WTC11 (cell line): Measurements from ENCODE around the gene NETO1. TPM values are rescaled to one million over a fixed set of nuclear protein-coding genes. Genes with fewer than 3 reads are reported as not detected.

ENCODE experiments used
- ATAC-seq: fragments of 200-7000 bp; cut with Tn5 transposase; 2 replicates; pipeline ENCODE4 v1.10.0; 2021; ENCODE audit warnings: mild to moderate bottlenecking, moderate library complexity
- CTCF ChIA-PET: fragments of 300-600 bp; sonication (Branson Sonifier 250); formaldehyde crosslinking; loops from one replicate; lab custom pipeline; 2021; ENCODE audit warnings: antibody characterized with exemption; lab: Charles Lee
- POLR2A ChIA-PET: fragments of 350-600 bp; sonication (Branson Sonifier 250); formaldehyde crosslinking; loops from one replicate; lab custom pipeline; 2021; ENCODE audit warnings: antibody characterized with exemption; lab: Charles Lee
- DNase-seq: peaks from one replicate; pipeline ENCODE4 v3.0.0; 2021; ENCODE audit warnings: low spot score
- H3K27ac Mint-ChIP-seq: 2 replicates; pipeline ENCODE4 v1.8.0; 2021; ENCODE audit warnings: mixed read lengths
- H3K27me3 Mint-ChIP-seq: 2 replicates; pipeline ENCODE4 v1.8.0; 2021; ENCODE audit warnings: low read depth, mild to moderate bottlenecking, moderate library complexity, mixed read lengths
- H3K36me3 Mint-ChIP-seq: 2 replicates; pipeline ENCODE4 v1.8.0; 2021; ENCODE audit warnings: mixed read lengths
- H3K4me1 Mint-ChIP-seq: 2 replicates; pipeline ENCODE4 v1.8.0; 2022; ENCODE audit warnings: mixed read lengths
- H3K4me3 Mint-ChIP-seq: 2 replicates; pipeline ENCODE4 v1.8.0; 2021; ENCODE audit warnings: mild to moderate bottlenecking, moderate library complexity, mixed read lengths
- H3K9me3 Mint-ChIP-seq: 2 replicates; pipeline ENCODE4 v1.8.0; 2021; ENCODE audit warnings: mixed read lengths
- ATF2 ChIP-seq: sonication (generic); formaldehyde crosslinking; IDR thresholded peaks from 2 replicates; pipeline ENCODE4 v1.8.1; 2022; ENCODE audit warnings: low read depth, missing genetic modification reagents, borderline replicate concordance
- ATF6 ChIP-seq: sonication (generic); formaldehyde crosslinking; IDR thresholded peaks from 2 replicates; pipeline ENCODE4 v1.8.1; 2023; ENCODE audit warnings: mild to moderate bottlenecking, missing genetic modification reagents
- E2F1 ChIP-seq: sonication (generic); formaldehyde crosslinking; IDR thresholded peaks from 2 replicates; pipeline ENCODE4 v1.8.0; 2022; ENCODE audit warnings: mild to moderate bottlenecking, missing genetic modification reagents
- EMX1 ChIP-seq: fragments of 250-450 bp; sonication (Bioruptor Pico); IDR thresholded peaks from 2 replicates; pipeline ENCODE4 v1.8.0; 2021; ENCODE audit warnings: mild to moderate bottlenecking
- ESRRA ChIP-seq: sonication (generic); formaldehyde crosslinking; IDR thresholded peaks from 2 replicates; pipeline ENCODE4 v1.8.1; 2022; ENCODE audit warnings: mild to moderate bottlenecking, missing genetic modification reagents, borderline replicate concordance
- FOXK1 ChIP-seq: sonication (generic); formaldehyde crosslinking; IDR thresholded peaks from 2 replicates; pipeline ENCODE4 v1.8.0; 2022; ENCODE audit warnings: mild to moderate bottlenecking, moderate library complexity, missing genetic modification reagents
- IRF1 ChIP-seq: sonication (generic); formaldehyde crosslinking; IDR thresholded peaks from 2 replicates; pipeline ENCODE4 v1.8.0; 2023; ENCODE audit warnings: missing genetic modification reagents
- JUN ChIP-seq: sonication (generic); formaldehyde crosslinking; IDR thresholded peaks from 2 replicates; pipeline ENCODE4 v1.8.0; 2023; ENCODE audit warnings: mild to moderate bottlenecking, missing genetic modification reagents
- KAT7 ChIP-seq: sonication (generic); formaldehyde crosslinking; IDR thresholded peaks from 2 replicates; pipeline ENCODE4 v1.8.1; 2023; ENCODE audit warnings: missing genetic modification reagents, mild to moderate bottlenecking, borderline replicate concordance
- NFE2L1 ChIP-seq: sonication (generic); formaldehyde crosslinking; IDR thresholded peaks from 2 replicates; pipeline ENCODE4 v1.8.1; 2023; ENCODE audit warnings: missing genetic modification reagents
- NR3C1 ChIP-seq: sonication (generic); formaldehyde crosslinking; conservative IDR thresholded peaks from 2 replicates; pipeline ENCODE4 v1.8.1; 2023; ENCODE audit warnings: low read depth, mild to moderate bottlenecking, missing genetic modification reagents
- OVOL2 ChIP-seq: fragments of 250-450 bp; sonication (Bioruptor Pico); IDR thresholded peaks from 2 replicates; pipeline ENCODE4 v1.9.0; 2021; ENCODE audit warnings: mild to moderate bottlenecking, borderline replicate concordance
- RELA ChIP-seq: sonication (generic); formaldehyde crosslinking; IDR thresholded peaks from 2 replicates; pipeline ENCODE4 v1.8.1; 2022; ENCODE audit warnings: missing genetic modification reagents, mild to moderate bottlenecking, borderline replicate concordance
- RORB ChIP-seq: fragments of 250-450 bp; sonication (Bioruptor Pico); IDR thresholded peaks from 2 replicates; pipeline ENCODE4 v1.9.0; 2021; ENCODE audit warnings: mild to moderate bottlenecking
- SMAD4 ChIP-seq: sonication (generic); formaldehyde crosslinking; IDR thresholded peaks from 2 replicates; pipeline ENCODE4 v1.8.0; 2022; ENCODE audit warnings: mild to moderate bottlenecking, missing genetic modification reagents
- TCF7 ChIP-seq: sonication (generic); formaldehyde crosslinking; IDR thresholded peaks from 2 replicates; pipeline ENCODE4 v1.8.0; 2022; ENCODE audit warnings: mild to moderate bottlenecking, low read depth, missing genetic modification reagents, moderate library complexity
- USF2 ChIP-seq: sonication (generic); formaldehyde crosslinking; IDR thresholded peaks from 2 replicates; pipeline ENCODE4 v1.8.1; 2023; ENCODE audit warnings: mild to moderate bottlenecking, missing genetic modification reagents, moderate library complexity
- ZBTB43 ChIP-seq: sonication (generic); formaldehyde crosslinking; IDR thresholded peaks from 2 replicates; pipeline ENCODE4 v1.8.1; 2023; ENCODE audit warnings: mild to moderate bottlenecking, missing genetic modification reagents
- ZNF219 ChIP-seq: sonication (generic); formaldehyde crosslinking; IDR thresholded peaks from 2 replicates; pipeline ENCODE4 v1.8.0; 2023; ENCODE audit warnings: missing genetic modification reagents, mild to moderate bottlenecking, borderline replicate concordance
- ZNF232 ChIP-seq: sonication (generic); formaldehyde crosslinking; IDR thresholded peaks from 2 replicates; pipeline ENCODE4 v1.8.0; 2022; ENCODE audit warnings: mild to moderate bottlenecking, missing genetic modification reagents
- ZNF425 ChIP-seq: fragments of 250-450 bp; sonication (Bioruptor Pico); conservative IDR thresholded peaks from 2 replicates; pipeline ENCODE4 v1.9.0; 2021; ENCODE audit warnings: mild to moderate bottlenecking
- ZNF512 ChIP-seq: sonication (generic); formaldehyde crosslinking; IDR thresholded peaks from 2 replicates; pipeline ENCODE4 v1.8.1; 2022; ENCODE audit warnings: missing genetic modification reagents, borderline replicate concordance
- total RNA-seq: library from RNA; stranded (reverse); gene quantifications from 3 replicates; pipeline ENCODE4 v1.2.3, GENCODE V29; 2021

NETO1 gene
- total RNA-seq, 1 experiment from 2014 or later = 33.1 TPM

GRCh38 chr18:72833471-72833870 lies 34.3 kb downstream of the NETO1 start:
- ATAC-seq (no peak), DNase-seq (no peak)
- Mint-ChIP-seq H3K27me3 (no peaks in the 10 kb centered on the region), H3K36me3 (peaks cover 4% of the 10 kb centered on the region; the same call in 1 of the 2 replicates), H3K4me3 (no peak overlapping the region), H3K4me1 (no peaks in the 10 kb centered on the region), H3K27ac (no peak overlapping the region), H3K9me3 (no peaks in the 10 kb centered on the region)
- ChIA-PET CTCF (no interaction called here), POLR2A (no interaction called here)
- TF ChIP-seq RORB (CRISPR knock-in tag) (no peak), ZNF512 (CRISPR knock-in tag) (no peak), NR3C1 (CRISPR knock-in tag) (no peak), EMX1 (no peak), ATF6 (CRISPR knock-in tag) (no peak), RELA (CRISPR knock-in tag) (no peak), ESRRA (CRISPR knock-in tag) (no peak), ZNF219 (CRISPR knock-in tag) (no peak), ZBTB43 (CRISPR knock-in tag) (no peak), E2F1 (no peak), IRF1 (no peak), OVOL2 (CRISPR knock-in tag) (no peak), TCF7 (CRISPR knock-in tag) (no peak), FOXK1 (CRISPR knock-in tag) (no peak)

GRCh38 chr18:72830109-72830508 lies 37.7 kb downstream of the NETO1 start:
- ChIA-PET CTCF (no interaction called here), POLR2A (no interaction called here)
- Mint-ChIP-seq H3K36me3 (peaks cover 2% of the 10 kb centered on the region; the same call in 1 of the 2 replicates), H3K9me3 (no peaks in the 10 kb centered on the region), H3K4me3 (no peak overlapping the region), H3K27me3 (no peaks in the 10 kb centered on the region), H3K27ac (no peak overlapping the region), H3K4me1 (no peaks in the 10 kb centered on the region)
- DNase-seq = peak; percentile 66
- peak; percentile 82 for ATAC-seq
- TF ChIP-seq RORB (CRISPR knock-in tag) (no peak), JUN (CRISPR knock-in tag) (peak; percentile 82; the same call in 1 of the 2 replicates), ZNF425 (CRISPR knock-in tag) (no peak), USF2 (CRISPR knock-in tag) (no peak), NFE2L1 (CRISPR knock-in tag) (no peak), ESRRA (CRISPR knock-in tag) (no peak), ZBTB43 (CRISPR knock-in tag) (no peak), KAT7 (no peak), ZNF232 (no peak), ATF2 (CRISPR knock-in tag) (no peak), SMAD4 (CRISPR knock-in tag) (0 out of 2 replicates have a peak, but pooled peaks have one; percentile 35), EMX1 (no peak)
